Stimulated activated CD4-positive, alpha-beta T cell treated with anti-CD3 and anti-CD28 coated beads, Interleukin-1b, Interleukin-23, amount 100 ng/mL, for 24 hours (primary cell): ENCODE results near the gene CES3.

ENCODE experiments used
- DNase-seq, 4 experiments: peaks; one replicate each; pipeline ENCODE4 v3.0.0-alpha.2; 2020; ENCODE audit warnings: low read depth in 4 of 4, low spot score in 1 of 4

CES3 gene

GRCh38 chr16:67001726-67002125 is 40.7 kb downstream of the CES3 start:
- DNase-seq, result no peak

GRCh38 chr16:67006930-67007658 is 46.0 kb downstream of the CES3 start:
- DNase-seq, result no peak

GRCh38 chr16:67009158-67009557 is 48.1 kb downstream of the CES3 start:
- no peak for DNase-seq

GRCh38 chr16:67011274-67011673 is 50.2 kb downstream of the CES3 start:
- no peak for DNase-seq

GRCh38 chr16:67013233-67013822 is 52.3 kb downstream of the CES3 start:
- DNase-seq, result no peak

GRCh38 chr16:67013823-67014633 is 53.0 kb downstream of the CES3 start:
- DNase-seq, result peak; percentile 44 to 85 (median 56)

- DNase-seq, result no peak
These were observed 53.7 kb downstream of the CES3 start for GRCh38 chr16:67014634-67015312.

GRCh38 chr16:67015313-67015731 is 54.3 kb downstream of the CES3 start:
- no peak for DNase-seq

GRCh38 chr16:67016143-67016542 is 55.1 kb downstream of the CES3 start:
- DNase-seq, result no peak

- no peak for DNase-seq
These were observed 55.8 kb downstream of the CES3 start for GRCh38 chr16:67016681-67017420.

- no peak for DNase-seq
These were observed 56.3 kb downstream of the CES3 start for GRCh38 chr16:67017421-67017750.

- peak; percentile 69 to 84 (median 76) for DNase-seq
These were observed 56.9 kb downstream of the CES3 start for GRCh38 chr16:67017810-67018488.

GRCh38 chr16:67019171-67019570 is 58.1 kb downstream of the CES3 start:
- no peak for DNase-seq

GRCh38 chr16:67021321-67021720 is 60.3 kb downstream of the CES3 start:
- no peak for DNase-seq

GRCh38 chr16:67022531-67023214 is 61.6 kb downstream of the CES3 start:
- no peak for DNase-seq

GRCh38 chr16:67023689-67024088 is 62.6 kb downstream of the CES3 start:
- no peak for DNase-seq
